CD4-positive, alpha-beta T cell treated with Interleukin-10 for 1 hour (primary cell): ENCODE results near the gene IL1A.

Experiments used
- DNase-seq: peaks from one replicate; pipeline ENCODE4 v3.0.0-alpha.2; 2020

The IL1A gene

GRCh38 chr2:112724591-112725525 lies 59.4 kb downstream of the IL1A start:
- DNase-seq, result no peak

GRCh38 chr2:112723995-112724394 lies 60.3 kb downstream of the IL1A start:
- no peak for DNase-seq
